HG02759 (cell line): Measurements from ENCODE around the gene CACNG4.

Source experiments
- ATAC-seq: cut with Tn5 transposase; IDR thresholded peaks from one replicate; pipeline ENCODE4 v1.9.1; 2021; ENCODE audit warnings: mild to moderate bottlenecking, moderate library complexity; ENCODE audit not compliant: unreplicated experiment

The CACNG4 gene

DNA sequence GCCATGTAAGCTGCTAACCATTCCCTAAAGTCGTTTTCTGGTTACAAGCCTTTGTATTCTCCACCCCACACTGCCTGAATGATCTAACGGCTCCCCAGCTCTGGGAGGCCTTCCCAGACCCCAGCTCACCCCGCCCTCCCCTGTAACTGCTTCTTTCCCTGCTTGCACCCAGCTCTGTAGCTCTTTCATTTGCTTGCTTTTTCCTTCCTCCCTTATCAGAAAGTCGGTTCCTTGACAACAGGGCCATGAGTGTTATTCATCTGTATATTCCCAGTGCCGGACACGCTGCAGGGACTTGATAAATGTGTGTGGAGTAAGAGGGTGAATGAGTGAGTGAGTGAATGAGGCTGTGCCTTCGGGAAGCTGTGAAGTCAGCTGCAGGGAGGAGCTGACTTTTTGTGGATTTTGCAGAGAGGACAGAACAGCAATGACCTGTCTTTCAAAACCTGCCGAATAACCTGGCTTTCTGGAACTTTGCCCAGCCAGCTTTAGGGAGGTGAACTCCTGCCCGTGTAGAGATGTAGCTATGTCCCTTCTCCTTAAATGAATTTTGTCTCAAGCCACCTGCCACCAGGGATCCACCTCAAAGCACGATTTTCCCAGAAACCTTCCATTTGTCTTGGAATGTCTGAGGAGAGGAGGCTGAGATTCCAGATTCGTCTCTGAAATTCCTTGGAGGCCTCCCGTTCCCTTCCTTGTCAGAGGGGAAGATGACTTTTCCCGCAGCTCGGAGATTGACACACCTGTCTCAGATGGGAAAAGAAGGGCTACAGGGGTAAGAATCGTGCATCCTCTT lies 20.0 kb upstream of the CACNG4 start:
- ATAC-seq: no peak

DNA sequence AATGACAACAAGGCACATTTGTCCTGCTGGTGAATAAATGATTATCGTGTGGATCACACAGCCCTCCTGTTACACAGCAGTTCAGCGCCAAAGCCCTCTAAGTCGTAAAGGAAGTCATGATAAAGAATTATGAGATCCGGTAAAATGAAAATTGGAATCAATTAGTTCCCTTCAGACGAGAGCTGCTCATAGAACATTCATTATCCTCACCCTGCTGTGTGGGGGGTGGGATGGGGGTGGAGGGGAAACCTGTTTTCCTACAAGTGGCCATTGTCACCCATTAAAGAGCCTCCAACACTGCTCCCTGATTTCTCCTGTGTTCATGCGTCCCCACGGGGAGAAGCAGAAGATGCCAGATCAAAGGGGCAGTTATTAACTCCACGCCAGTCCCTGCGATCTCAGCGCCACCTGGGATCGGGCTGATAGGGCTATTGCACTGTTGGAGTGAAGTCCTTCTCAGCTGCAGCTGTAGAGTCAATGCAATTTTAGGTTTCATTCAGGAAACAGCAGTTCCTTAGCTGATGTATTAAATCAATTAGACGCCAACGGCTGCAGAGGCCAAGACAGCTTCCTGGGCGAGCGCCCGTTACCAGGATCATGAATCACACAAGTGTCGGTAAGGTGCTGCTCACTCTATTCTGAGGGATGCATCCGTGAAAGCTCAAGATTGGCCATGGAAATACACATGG lies 19.2 kb upstream of the CACNG4 start:
- ATAC-seq: no peak

DNA sequence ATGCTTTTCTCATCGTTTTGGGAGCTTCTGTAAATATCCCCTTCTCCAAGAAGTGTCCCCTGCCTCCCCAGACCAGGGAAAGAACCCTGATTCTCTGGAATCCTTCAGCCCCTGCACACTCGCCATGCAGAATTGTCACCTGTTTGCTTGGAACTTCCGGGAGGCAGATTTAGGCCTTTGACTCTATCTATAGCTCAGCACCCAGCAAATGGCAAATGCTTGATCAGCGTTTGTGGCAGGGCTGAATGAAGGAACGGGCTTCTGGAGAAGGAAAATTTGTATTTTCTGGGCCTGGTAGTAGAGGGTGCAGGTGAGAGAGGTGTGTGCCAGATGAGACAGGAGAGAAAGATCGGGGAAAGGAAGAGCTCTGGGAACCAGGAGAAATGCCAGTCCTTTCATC lies 18.3 kb upstream of the CACNG4 start:
- no peak for ATAC-seq

DNA sequence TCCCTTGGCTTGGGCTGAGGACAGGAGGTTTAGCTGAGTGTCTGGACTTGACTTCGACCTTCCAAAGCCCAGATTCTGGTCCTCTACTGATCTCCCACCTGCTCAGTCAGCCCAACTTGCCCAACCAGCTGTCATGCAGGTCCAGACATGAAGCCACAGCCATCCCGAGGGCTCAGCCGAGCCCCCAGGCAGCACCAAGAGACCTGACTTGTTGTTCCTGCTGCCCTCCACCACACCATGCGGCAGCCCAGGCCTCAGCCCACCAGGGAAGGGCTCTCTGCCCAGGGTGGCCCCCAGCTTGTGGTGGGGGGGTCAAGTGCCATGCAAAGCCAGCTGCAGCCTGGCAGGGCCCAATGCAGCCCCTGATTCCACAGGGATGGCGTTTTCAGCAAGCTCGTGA lies 17.2 kb upstream of the CACNG4 start:
- no peak for ATAC-seq

DNA sequence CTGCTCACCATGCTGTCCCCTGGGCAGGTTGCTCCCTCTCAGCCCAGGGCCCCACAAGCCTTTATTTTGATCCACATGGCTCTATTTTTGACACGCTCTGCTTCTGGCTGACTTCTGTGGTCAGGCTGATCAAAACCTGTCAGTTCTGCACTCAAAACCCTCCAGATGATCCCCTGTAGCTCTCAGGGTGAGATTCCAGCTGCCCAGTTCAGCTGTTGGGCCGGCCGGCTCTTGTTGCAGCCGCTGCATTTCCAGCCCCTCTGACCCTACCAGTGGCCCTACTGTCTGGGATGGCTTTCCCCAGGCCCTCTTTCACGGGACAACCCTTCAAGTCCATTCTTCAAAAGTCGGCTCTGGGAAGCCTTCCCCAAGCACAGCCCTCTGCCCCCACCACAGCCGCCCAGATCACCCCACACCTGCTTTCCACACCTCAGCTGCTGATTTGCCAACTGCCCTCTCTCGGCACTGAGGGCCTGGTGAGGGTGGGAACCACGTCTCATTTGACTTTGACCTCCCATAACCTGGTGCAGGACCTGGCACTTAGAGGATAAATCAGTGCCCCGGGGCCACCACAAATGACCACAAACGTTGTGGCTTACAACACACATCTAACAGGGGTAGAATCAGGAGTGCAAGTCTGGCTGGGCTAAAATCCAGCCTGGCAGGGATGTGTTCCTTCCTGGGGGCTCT lies 16.3 kb upstream of the CACNG4 start:
- ATAC-seq: no peak

DNA sequence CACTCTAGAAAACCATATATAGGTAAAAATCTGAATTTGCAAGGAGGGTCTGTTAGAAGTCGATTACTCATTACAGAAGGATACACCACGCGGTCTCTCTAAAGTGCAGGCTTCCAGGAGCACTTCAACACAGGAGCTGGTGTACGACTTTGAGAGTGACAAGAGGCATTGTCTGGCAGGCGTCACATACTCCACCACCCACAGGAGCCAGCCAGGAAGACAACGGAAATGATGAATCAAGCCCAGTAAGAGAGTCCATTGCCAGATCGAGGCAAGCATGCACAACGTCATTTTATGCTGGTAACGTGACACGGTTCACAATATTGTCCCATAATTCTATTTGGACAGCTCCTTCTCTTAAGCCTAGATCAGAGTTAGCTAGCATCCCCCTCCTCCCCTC lies 15.0 kb upstream of the CACNG4 start:
- no peak for ATAC-seq

DNA sequence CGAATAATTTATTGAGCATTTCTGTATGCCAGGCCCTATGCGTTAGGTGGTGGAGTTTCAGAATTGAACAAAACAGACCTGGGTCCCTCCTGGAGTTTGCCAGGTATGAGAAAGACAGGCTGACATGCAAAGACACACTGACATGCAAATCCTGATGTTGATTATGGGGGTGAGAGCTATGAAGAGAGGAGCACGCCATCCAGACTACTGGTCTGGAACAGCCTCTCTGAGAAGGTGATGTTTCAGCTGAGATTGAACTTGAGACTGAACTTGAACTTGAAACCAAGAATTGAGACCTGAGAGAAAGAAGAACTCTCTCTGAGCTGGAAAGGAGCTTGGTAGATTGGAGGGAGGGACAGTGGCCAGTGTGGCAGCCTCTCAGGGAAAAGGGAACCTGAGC lies 14.2 kb upstream of the CACNG4 start:
- ATAC-seq: no peak

DNA sequence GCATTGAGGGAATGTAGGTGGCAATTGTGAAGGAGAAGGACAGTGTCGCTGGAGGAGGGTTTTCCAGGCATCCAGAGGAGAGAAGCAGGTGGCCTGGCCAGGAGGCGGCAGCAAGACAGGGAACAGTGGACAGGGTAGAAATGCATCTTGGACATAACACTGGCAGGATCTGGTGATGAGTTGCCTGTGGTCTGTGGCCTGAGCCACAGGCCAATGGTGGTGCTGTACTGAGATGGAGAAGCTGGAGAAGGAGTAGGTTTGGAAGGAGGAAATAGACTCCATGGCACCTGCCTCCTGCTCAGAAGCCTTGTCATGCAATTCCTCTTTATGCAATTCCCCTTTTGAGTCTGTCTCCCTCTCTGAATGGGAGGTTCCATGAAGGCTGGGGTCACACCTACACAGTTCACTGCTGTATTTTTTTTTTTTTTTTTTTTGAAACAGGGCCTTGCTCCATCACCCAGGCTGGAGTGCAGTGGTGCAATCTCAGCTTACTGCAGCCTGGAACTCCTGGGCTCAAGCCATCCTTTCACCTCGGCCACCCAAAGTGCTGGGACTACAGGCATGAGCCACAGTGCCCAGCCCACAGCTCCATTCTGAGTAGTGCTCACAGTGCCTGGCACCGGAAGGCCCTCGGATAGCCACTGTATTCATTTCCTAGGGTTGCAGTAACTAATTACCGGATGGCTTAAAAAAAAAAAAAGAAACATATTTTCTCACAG lies 13.5 kb upstream of the CACNG4 start:
- no peak for ATAC-seq

DNA sequence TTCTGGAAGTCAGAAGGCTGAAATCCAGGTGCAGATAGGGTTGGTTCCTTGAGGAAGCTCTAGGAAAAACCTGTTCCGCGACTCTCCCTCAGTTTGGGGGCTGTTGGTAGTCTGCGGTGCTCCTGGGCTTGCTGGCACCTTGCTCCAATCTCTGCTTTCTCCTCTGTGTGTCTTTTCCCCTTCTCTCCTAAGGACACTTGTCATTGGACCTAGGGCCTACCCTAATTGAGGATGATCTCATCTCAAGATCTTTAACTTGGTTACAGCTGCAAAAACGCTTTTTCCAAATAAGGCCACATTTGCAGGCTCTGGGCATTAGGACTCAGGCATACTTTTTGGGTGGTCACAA lies 12.9 kb upstream of the CACNG4 start:
- ATAC-seq: no peak

DNA sequence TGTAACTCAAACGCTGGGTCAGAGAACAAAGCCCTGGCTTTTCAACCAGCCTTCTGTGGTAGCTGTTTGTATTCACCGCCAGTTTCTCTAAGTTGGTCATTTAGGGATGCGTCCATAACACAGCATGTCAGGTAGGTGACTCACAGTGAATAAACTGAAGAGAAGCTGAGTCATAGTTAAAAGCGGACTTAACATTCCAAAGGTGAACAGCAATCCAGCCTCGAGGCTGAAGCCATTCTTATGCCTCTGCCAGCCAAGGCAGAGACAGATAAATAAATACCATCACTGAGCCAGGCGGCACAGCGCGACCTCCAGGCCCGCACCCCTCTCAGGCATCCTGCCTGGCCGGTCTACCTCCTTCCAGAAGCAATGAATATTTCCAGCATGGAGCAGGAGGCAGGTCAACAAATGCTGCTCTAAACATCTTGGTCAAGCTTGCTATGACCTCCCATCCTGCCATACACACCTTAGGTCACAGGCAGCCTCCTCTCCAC lies 12.4 kb upstream of the CACNG4 start:
- ATAC-seq: no peak

DNA sequence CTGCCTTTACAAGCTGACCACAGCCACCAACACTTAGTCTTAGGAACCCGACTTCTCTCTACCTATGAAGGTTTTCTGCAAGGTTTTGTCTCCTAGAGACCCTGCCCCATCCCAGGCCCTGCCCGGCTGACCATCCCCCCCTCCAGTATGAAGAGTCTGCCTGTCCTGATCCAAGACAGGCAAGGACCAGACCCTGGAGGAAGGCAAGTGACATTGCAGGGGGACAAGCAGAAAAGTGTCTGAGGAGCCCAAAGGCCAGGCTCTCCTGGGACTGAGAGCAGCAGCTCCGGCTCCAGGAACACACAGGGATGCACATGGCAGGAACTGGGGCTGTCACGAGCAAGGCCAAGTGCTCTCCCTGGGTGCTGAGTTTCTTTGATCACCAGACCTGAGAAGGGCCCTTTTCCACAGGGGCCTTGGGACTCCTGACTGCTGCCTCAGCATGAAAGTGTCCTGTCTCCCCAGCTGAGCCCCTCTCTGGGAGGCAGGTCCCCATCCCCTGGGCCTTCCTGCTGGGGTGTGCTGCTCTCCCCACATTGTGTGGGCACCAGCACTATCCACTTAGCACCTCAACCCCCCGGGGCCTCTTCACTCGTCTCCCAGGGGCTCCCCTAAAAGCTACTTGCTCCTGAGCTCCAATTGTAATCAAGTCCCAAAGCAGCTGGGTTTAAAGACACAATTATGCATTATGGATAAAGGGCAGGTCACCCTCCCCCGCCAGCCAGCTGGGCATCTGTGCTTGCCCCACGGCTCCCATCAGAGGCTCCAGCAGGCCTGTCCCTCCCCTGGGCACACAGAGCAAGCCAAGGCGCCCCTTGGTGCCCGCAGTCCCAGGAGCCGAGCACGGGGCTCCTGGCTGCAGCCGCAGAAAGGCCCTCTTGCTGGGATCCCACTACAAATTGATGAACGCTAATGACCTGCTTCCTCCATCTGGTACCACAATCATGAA lies 11.6 kb upstream of the CACNG4 start:
- ATAC-seq: no peak

DNA sequence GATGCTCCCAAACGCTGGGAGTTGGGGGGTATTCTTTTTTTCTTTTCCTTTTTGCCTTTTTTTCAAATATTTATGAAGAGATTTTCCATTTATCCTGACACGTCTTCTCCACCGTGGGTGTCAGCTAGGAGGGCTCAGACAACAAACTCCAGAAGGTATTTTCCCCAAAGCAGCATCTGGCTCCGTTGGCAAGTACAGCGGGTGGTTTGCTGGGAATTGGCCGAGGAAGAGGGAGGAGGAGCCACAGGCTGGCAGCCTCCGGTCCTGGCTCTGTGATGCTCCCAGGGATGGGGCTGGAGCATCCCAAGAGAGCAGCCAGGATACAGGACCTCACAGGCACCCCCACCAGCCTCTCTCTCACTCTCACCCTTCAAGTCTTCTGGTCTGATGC lies 10.9 kb upstream of the CACNG4 start:
- no peak for ATAC-seq

DNA sequence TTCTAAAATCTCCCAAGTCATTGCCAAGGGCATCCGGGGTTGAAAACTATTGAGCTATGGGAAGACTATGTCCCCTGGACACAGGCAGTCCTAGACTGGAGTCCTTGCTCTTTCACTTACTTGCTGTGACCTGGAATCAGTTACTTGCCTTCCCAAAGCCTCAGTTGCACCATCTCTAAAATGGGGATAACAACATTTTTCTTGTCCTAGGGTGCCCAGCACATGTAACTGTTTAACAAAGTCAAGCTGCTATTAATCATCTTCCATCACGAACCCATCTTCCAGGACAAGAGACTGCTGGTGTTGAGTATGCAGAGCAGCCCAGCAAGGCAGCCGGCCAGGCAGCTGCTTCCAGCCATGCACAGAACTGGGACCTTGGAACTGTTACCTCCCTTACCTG lies 9.9 kb upstream of the CACNG4 start:
- no peak for ATAC-seq

DNA sequence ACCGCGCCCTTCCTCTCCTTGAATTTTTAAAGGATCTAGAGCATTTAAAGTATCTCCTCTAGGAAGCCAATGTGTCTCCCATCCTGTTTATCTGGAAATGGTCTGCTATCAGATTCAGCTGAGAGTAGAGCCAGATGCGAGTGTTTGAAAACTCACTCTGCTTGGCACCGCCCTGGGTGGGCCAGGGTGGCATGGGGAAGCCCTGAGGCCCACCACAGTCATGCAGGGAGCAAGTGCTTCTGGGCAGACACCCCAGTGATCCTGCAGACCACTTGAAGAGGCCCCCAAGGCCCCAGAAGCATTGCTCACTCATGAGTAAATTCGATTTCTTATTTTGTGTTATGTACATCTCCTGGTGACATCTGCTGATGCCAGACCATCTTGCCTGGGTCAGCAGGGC lies 8.7 kb upstream of the CACNG4 start:
- ATAC-seq: no peak

DNA sequence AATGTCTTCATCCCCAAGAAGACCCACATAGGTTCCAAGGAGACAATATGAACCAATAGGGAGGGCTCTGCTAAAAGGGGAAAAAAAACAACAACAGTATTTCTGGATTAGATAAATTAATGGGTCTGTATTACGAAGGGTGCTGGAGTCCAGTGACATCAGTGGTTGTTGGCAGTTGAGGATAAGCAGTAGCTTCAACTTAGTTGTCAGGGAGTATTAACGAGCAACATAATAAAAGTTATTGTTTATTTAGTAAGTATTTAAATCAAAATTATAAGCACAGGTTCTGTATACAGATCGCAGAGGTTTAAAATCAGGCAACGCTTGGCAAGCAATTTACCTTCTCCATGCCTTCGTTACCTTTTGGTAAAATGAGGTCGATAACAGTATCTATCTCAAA lies 7.6 kb upstream of the CACNG4 start:
- ATAC-seq: no peak

DNA sequence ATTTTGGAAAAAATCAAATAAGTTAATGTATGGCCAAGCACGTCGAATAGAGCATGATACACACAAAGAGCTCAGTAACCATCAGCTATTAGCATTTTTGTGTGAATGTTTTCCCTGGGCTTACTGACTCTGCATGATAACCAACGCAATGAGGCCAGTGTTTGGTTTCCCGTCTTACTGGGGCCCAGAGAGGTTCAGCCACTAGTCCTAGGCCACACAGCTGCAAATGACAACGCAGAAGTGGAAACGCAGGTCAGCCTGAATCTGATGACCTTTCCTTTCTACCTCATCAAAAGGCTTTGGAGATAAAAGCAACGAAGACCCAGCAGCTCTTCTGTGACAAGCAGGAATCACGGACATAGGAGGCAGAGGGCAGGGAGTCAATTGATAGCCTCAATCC lies 7.2 kb upstream of the CACNG4 start:
- ATAC-seq: no peak

DNA sequence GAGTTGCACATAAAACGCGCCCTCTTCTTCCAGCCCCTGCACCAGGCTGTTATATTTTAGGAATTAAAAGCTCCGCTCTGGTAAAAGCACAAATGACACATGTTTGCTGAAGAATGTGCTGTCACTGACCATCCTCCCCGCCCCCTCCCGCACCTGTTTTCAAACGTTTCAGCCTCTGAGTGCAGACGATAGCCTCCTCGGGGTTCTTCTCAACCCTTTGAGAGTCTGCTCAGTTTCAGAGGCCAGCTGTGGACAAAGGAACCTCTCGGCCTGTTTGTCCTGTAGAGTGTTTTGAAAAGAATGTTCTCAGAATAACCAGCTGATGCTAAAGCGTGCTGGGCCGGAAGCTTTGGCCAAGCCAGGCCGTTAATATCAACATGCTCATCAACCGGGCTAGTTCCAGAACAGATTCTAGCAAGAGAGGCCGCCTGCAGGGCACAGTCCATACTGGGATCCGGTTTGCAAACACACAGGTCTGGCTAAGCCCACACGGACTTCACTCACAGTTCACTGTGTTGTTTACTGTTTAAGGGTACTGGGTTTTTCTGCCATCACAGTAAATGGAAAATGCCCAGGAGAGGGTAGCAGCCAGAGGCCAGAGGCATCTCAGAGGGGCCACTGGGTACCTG lies 6.4 kb upstream of the CACNG4 start:
- no peak for ATAC-seq

DNA sequence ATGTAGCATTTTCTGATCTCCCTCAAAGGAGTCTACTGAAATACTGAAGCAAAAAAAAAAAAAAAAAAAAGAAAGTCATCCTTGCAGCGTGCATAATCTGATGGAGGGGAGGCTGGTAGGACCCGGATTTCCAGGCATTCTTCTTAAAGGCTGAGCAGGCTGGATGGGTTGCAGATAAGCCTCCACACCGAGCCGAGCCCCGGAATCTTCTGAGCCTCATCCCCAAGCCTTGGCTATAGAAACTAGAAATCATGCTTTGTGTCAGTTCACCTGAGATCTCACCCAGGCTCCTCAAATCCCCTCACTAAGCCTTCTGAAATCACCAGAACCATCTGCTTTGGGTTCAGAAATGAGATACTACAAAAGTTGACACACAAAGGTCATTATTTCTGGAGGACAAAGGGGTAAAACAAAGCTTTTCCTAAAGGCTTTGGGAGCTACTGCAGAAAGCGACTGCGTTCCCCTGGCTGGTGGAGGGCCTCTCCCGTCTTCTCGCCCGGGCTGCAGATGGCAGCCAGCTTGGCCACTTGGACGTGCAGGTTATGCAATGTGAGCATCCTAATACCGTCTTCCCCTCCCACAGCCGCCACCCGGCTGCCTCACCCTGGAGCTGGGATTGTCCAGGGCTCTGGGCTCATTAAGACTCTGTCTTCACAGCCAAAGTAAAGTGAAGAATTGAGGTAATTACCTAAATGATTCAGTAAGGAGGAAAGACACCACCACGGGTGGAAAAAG lies 4.7 kb upstream of the CACNG4 start:
- no peak for ATAC-seq

DNA sequence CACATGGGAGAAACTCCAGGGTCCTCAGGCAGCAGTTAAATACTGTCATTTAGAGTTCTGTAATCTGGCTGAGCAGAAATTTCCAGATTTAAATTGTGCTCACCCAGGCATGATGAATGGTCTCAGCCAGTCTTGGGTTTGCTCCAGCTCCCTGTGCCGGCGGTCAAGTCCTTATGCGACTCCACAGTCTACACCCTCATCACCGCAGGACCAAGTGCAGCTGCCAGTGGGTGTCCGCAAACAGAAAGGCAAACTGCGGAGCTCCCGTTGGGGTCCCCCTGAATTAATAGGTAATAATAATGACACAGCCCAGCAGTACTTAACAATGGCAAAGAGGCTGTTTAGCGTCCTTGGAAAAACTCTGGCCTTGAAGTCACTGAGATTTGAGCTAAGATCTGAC lies 3.9 kb upstream of the CACNG4 start:
- no peak for ATAC-seq
